ENCODE data around the gene ZSCAN22.

Gene ZSCAN22

GRCh38 chr19:58315580-58315979 lies 11.2 kb upstream of the ZSCAN22 start:
- TF ChIP-seq EGR1 (IDR thresholded peaks at IDR 0.05): no peak
- no peak for TF ChIP-seq FOXM1 (IDR thresholded peaks at IDR 0.05; ENCODE audit: borderline replicate concordance, low read depth)
- no peak for TF ChIP-seq EP300 (IDR thresholded peaks at IDR 0.05; ENCODE audit: borderline replicate concordance)
- no peak for TF ChIP-seq ZBTB7A (IDR thresholded peaks at IDR 0.05; ENCODE audit: low read depth)
- TF ChIP-seq USF1 (IDR thresholded peaks at IDR 0.05): no peak
- TF ChIP-seq CEBPB (IDR thresholded peaks at IDR 0.05): no peak
- TF ChIP-seq NFIC (IDR thresholded peaks at IDR 0.05): no peak
- TF ChIP-seq TCF12 (IDR thresholded peaks at IDR 0.05; ENCODE audit: low read depth): no peak

- TF ChIP-seq NFIC (IDR thresholded peaks at IDR 0.05) (no peak), EP300 (IDR thresholded peaks at IDR 0.05; ENCODE audit: borderline replicate concordance) (no peak), ZBTB7A (IDR thresholded peaks at IDR 0.05; ENCODE audit: low read depth) (no peak), USF1 (IDR thresholded peaks at IDR 0.05) (no peak), MAX (IDR thresholded peaks at IDR 0.05) (0 out of 2 replicates have a peak, but pooled peaks have one; percentile 16), TAF1 (IDR thresholded peaks at IDR 0.05; ENCODE audit: low read depth) (no peak), RAD21 (IDR thresholded peaks at IDR 0.05; ENCODE audit: low read depth) (no peak), REST (IDR thresholded peaks at IDR 0.05; ENCODE audit: low read depth) (peak; percentile 94)
Measured at GRCh38 chr19:58317476-58318072, 9.2 kb upstream of the ZSCAN22 start.

GRCh38 chr19:58318297-58318696 lies 8.5 kb upstream of the ZSCAN22 start:
- TF ChIP-seq USF1 (IDR thresholded peaks at IDR 0.05): no peak
- TF ChIP-seq TEAD4 (IDR thresholded peaks at IDR 0.05): no peak
- no peak for TF ChIP-seq RAD21 (IDR thresholded peaks at IDR 0.05; ENCODE audit: low read depth)
- TF ChIP-seq NFIC (IDR thresholded peaks at IDR 0.05): no peak
- no peak for TF ChIP-seq YY1 (IDR thresholded peaks at IDR 0.05; ENCODE audit: low read depth)
- TF ChIP-seq EP300 (IDR thresholded peaks at IDR 0.05; ENCODE audit: borderline replicate concordance): no peak
- TF ChIP-seq EGR1 (IDR thresholded peaks at IDR 0.05): no peak
- no peak for TF ChIP-seq CREB1 (IDR thresholded peaks at IDR 0.05; ENCODE audit: low read depth)
- no peak for TF ChIP-seq REST (IDR thresholded peaks at IDR 0.05; ENCODE audit: low read depth)
- TF ChIP-seq TCF12 (IDR thresholded peaks at IDR 0.05; ENCODE audit: low read depth): no peak
- TF ChIP-seq FOXM1 (IDR thresholded peaks at IDR 0.05; ENCODE audit: borderline replicate concordance, low read depth): no peak
- no peak for TF ChIP-seq ZBTB7A (IDR thresholded peaks at IDR 0.05; ENCODE audit: low read depth)
- TF ChIP-seq TAF1 (IDR thresholded peaks at IDR 0.05; ENCODE audit: low read depth): no peak
- no peak for TF ChIP-seq MAX (IDR thresholded peaks at IDR 0.05)
- no peak for TF ChIP-seq CEBPB (IDR thresholded peaks at IDR 0.05)

- TF ChIP-seq ZBTB7A (IDR thresholded peaks at IDR 0.05; ENCODE audit: low read depth) (no peak), RAD21 (IDR thresholded peaks at IDR 0.05; ENCODE audit: low read depth) (no peak)
Measured at GRCh38 chr19:58319241-58319640, 7.6 kb upstream of the ZSCAN22 start.

- TF ChIP-seq FOXM1 (IDR thresholded peaks at IDR 0.05; ENCODE audit: borderline replicate concordance, low read depth): no peak
Measured at GRCh38 chr19:58325311-58326022, 1.3 kb upstream of the ZSCAN22 start.

GRCh38 chr19:58326501-58326913 lies 287 bp upstream of the ZSCAN22 start:
- no peak for TF ChIP-seq MAX (IDR thresholded peaks at IDR 0.05)
- no peak for TF ChIP-seq TAF1 (IDR thresholded peaks at IDR 0.05; ENCODE audit: low read depth)
- TF ChIP-seq RAD21 (IDR thresholded peaks at IDR 0.05; ENCODE audit: low read depth): no peak
- no peak for TF ChIP-seq EP300 (IDR thresholded peaks at IDR 0.05; ENCODE audit: borderline replicate concordance)
